SJSA1 (cell line): ENCODE data around the gene CNTRL. TPM values are rescaled to one million over a fixed set of nuclear protein-coding genes. Genes with fewer than 3 reads are reported as not detected.

ENCODE experiments used
- DNase-seq, 2 experiments: peaks; one replicate each; pipeline ENCODE4 v3.0.0-alpha.2; 2015 to 2020; ENCODE audit warnings: low spot score in 2 of 2, low read depth in 1 of 2
- H3K27ac ChIP-seq: fragments of 250-450 bp; sonication (Bioruptor Pico); 2 replicates; pipeline ENCODE4 v1.5.1; 2020; ENCODE audit warnings: mild to moderate bottlenecking, moderate library complexity
- H3K27me3 ChIP-seq: fragments of 250-450 bp; sonication (Bioruptor Pico); replicated peaks from 2 replicates; pipeline ENCODE4 v1.5.1; 2020; ENCODE audit warnings: mild to moderate bottlenecking, moderate library complexity
- H3K36me3 ChIP-seq: fragments of 250-450 bp; sonication (Bioruptor Pico); 2 replicates; pipeline ENCODE4 v1.5.1; 2020; ENCODE audit warnings: mild to moderate bottlenecking
- H3K4me1 ChIP-seq: fragments of 250-450 bp; sonication (Bioruptor Pico); replicated peaks from 2 replicates; pipeline ENCODE4 v1.6.1; 2021; ENCODE audit warnings: mild to moderate bottlenecking
- H3K4me3 ChIP-seq: fragments of 250-450 bp; sonication (Bioruptor Pico); 2 replicates; pipeline ENCODE4 v1.5.1; 2020; ENCODE audit warnings: mild to moderate bottlenecking
- H3K9me3 ChIP-seq: fragments of 250-450 bp; sonication (Bioruptor Pico); replicated peaks from 2 replicates; pipeline ENCODE4 v1.5.1; 2020; ENCODE audit warnings: mild to moderate bottlenecking
- total RNA-seq: library from RNA; depleted of rRNA; stranded (reverse); fragments of >200 nt; shearing (Covaris generic); gene quantifications from 2 replicates; pipeline ENCODE4 v1.2.3, GENCODE V29; 2014

CNTRL gene
- total RNA-seq, 1 experiment from 2014 or later = 17.2 TPM

DNA sequence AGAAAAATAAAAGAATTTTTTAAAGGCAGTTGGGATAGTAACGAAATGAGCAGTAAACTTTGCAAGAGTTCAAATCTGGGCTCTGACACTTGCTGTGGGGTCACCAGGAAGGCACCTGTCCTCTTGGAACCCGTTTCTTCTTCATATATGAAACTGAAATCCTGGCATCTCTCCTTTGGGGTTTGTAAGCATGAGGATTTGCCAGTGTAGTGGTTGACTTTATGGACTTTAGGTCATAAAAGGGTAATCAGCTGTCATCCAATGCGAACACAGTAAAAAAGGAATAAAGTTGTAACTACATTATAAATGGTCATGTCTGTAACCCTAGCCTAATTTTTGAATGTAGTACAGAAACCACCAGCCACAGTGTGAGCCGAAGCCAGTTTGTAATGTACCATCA is 125.6 kb downstream of the CNTRL start:
- no peak overlapping the region for H3K27ac ChIP-seq
- H3K4me3 ChIP-seq = peak overlapping the region; percentile 87
- H3K27me3 ChIP-seq = no peaks in the 10 kb centered on the region
- H3K36me3 ChIP-seq = peaks cover 7% of the 10 kb centered on the region
- H3K9me3 ChIP-seq = no peaks in the 10 kb centered on the region
- H3K4me1 ChIP-seq = peaks cover 19% of the 10 kb centered on the region
- DNase-seq = no peak

DNA sequence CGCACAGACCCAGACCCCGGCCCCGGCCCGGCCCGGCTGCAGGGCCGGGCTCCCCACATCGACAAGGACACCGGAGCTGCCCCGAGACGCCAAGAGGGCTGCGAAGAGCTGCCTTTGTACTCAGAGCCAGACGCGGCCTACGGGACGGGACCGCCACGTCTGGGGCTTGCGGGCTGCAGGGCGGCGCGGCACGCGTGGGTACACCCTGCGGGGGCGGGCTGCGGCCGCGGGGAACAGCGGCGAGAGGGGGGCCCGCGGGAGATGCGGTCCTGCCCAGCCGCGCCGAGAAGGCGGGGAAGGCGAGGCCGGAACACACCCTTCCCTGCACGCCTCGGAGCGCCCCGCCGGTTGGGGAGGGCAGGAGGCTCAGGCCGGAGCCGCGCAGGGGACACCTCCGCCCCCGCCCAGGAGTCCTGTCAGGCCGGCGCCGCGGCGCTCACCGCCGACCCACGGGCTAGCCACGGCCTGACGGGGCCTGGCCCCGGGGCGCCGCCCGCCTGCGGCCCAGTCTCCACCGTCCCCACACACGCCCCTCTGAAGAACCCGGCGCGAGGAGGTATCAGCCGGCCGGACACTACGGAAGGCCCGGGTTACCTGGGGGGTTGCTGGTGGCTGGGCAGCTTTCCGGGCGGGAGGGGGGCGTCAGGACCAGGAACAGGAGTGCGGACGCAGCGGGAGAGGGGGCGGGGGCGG is 126.4 kb downstream of the CNTRL start:
- DNase-seq = no peak
- H3K4me3 ChIP-seq = peak overlapping the region; percentile 87
- H3K4me1 ChIP-seq = peaks cover 27% of the 10 kb centered on the region
- no peaks in the 10 kb centered on the region for H3K9me3 ChIP-seq
- H3K27me3 ChIP-seq = no peaks in the 10 kb centered on the region
- H3K27ac ChIP-seq = peak overlapping the region; percentile 60
- H3K36me3 ChIP-seq = peaks cover 7% of the 10 kb centered on the region

DNA sequence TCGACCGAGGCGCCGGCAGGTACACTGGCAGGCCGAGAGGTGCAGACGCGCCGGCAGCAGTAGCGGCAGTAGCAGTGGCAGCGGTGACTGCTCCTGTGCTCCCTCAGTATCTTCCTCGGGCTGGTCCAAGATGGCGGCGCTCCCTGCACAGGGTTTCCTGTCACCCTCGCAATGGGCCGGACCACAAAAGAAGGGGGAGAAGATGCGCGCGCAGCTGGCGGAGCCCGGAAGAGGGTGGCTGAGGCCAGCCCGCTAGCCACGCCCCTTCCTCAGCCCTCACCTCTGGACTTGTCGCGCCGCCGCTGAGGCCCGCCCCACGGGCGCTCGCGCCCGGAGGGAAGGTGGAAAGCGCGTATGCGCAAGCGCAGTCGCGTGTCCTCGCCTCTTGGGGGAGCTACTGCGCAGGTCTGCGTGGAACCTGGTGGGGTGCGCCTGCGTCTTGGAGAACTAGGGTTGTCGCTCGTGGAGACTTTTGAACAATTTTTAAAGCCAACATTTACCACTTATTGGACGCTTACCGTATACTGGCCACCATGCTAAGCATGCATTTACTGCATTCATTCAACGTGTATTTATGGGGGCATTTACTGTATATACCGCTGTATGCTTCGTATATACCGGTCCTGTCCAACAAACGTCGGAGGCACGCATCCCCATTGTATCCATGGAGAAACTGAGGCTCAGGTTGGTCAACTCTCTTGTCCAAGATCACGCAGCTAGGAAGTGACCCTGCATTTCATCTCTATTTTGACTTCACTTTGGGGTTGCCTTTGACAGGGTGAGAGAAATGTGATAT is 127.2 kb downstream of the CNTRL start, which contains the start of gene RAB14:
Gene RAB14, minus strand, starts transcription at position 132 of the 796 bp plus-strand sequence. CDS start 8,457 bp downstream, outside the sequence.
- Histone ChIP-seq H3K4me1 (peaks cover 33% of the 10 kb centered on the region), H3K36me3 (peaks cover 7% of the 10 kb centered on the region), H3K9me3 (no peaks in the 10 kb centered on the region), H3K27ac (peak within 1 kb of the TSS; percentile 60), H3K27me3 (no peaks in the 10 kb centered on the region), H3K4me3 (peak within 1 kb of the TSS; percentile 87)
- DNase-seq = peak; percentile 98 to 99

DNA sequence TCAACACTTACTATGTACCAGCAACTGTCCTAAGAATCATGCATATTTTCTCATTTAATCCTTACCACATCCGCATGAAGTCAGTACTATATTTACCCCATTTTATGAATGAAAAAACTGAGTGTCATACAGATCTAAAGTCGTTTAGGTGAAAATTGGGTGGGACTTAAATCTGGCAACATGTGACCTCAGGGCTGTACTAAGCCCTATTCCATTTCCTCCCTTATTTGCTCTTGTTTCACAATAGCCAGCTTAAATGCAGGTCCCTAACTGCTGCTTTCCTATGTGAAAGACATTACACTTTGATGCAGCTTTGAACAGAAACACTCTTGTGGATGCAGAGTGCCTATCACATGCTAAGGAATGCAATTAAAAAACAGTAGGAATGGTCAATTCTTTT is 129.4 kb downstream of the CNTRL start:
- no peaks in the 10 kb centered on the region for H3K27me3 ChIP-seq

DNA sequence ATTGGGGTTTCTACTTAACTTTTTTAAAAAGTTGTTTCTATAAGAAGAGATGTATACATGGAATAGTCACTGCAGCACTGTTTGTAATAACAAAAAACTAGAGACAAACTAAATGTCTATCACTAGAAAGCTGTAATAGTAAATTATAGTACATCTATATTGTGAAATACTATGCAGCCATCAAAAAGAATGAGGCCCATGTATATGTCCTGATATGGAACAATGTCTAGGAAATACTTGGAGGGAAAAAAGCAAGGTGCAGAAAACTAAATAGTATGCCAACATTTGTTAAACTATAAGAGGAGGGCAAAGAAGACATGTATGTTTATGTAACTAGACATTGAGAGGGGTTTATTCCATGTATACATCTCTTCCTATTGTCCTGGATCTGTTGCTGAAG is 129.9 kb downstream of the CNTRL start:
- Histone ChIP-seq H3K4me3 (no peak overlapping the region), H3K27ac (no peak overlapping the region), H3K27me3 (no peaks in the 10 kb centered on the region), H3K9me3 (no peaks in the 10 kb centered on the region), H3K36me3 (peaks cover 7% of the 10 kb centered on the region), H3K4me1 (peaks cover 32% of the 10 kb centered on the region)
- no peak for DNase-seq

More for the DNA sequence above, 129.4 kb downstream of the CNTRL start:
- no peak for DNase-seq
- Histone ChIP-seq H3K4me1 (peaks cover 37% of the 10 kb centered on the region), H3K4me3 (no peak overlapping the region), H3K27ac (no peak overlapping the region), H3K36me3 (peaks cover 7% of the 10 kb centered on the region), H3K9me3 (no peaks in the 10 kb centered on the region)

DNA sequence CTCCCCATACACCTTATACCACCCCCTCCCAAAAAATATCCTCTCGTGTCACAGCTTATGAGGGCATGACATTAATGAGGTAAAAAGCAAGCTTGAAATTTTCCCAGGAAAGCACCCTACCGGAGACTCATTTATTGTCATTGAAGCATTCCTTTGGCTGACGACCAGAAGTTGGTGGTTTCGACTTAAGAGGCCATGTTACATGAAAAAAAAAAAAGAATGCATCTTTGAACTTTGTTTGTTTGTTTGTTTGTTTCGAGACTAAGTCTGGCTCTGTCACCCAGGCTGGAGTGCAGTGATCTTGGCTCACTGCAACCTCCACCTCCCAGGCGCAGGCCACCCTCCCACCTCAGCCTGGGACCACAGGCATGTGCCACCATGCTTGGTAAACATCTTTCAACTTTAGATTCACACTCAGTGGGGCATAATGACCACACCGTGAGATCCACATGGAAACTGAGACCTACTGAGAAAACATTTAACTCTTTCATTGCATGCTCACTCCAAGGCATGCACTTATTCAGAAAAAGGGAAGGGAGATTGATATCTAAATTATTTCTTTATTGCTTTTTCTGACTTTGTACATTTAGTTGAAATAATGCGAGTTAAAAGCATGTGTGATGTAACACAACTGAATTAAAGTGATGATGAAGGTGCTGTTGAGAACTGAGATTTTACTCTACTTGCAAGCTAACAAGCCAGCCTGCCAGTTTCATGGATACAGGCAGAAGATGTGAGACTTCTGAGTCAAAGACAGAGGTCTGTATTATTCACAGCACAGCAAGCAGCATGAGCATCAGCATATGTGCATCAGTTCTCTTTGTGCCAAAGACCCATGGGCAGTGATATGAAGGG is 132.0 kb downstream of the CNTRL start:
- Histone ChIP-seq H3K27ac (peak overlapping the region; percentile 38), H3K4me1 (peaks cover 41% of the 10 kb centered on the region), H3K9me3 (no peaks in the 10 kb centered on the region), H3K36me3 (no peaks in the 10 kb centered on the region), H3K27me3 (no peaks in the 10 kb centered on the region), H3K4me3 (no peak overlapping the region)
- DNase-seq = peak; percentile 89 to 92

DNA sequence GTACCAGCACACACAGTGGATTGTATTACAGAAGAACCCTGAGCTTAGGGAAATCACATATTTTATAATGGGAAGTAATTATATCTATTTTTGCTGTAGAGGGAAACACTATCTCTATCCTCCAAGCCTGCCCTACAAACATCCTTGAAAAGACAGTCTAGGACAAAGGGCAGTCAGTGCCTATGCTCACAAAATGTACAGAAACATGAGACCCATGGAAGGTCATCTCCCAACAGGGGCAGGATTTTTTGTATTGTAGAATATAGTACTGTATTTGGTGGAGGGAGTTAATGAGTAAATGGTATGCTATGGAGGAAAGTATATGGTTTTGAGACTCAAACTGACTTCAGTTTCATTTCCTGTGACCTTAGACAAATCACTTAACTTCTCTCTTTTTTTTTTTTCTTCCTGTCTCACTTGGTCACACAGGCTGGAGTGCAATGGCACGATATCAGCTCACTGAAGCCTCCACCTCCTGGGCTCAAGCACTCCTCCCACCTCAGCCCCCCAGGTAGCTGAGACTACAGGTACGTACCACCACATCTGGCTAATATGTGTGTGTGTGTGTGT is 132.7 kb downstream of the CNTRL start:
- Histone ChIP-seq H3K27me3 (no peaks in the 10 kb centered on the region), H3K36me3 (no peaks in the 10 kb centered on the region), H3K27ac (0 out of 2 replicates have a peak overlapping the region, but pooled peaks have one; percentile 0), H3K9me3 (no peaks in the 10 kb centered on the region), H3K4me3 (no peak overlapping the region), H3K4me1 (peaks cover 37% of the 10 kb centered on the region)
- DNase-seq = no peak

DNA sequence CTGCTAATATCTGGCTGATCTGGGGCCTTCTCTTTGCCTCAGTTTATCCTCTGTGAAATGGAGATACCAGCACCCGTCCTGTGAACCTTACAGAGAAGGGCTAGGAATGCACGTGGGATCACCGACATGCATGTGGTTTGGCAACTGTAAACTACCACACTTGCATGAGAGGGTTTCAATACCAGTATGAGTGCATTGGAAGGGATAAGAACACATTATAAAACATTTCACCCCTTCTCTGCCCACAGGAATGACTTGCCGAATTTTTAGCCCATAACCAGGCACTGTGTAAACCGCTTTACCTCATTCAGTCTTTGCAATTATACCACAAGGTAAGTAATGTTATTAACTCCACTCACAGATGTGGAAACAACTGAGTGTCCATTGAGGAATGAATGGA is 135.8 kb downstream of the CNTRL start:
- peaks cover 49% of the 10 kb centered on the region for H3K4me1 ChIP-seq
- H3K9me3 ChIP-seq = no peaks in the 10 kb centered on the region
- no peaks in the 10 kb centered on the region for H3K36me3 ChIP-seq
- DNase-seq = peak in 1 of 2 experiments; percentile 35
- H3K4me3 ChIP-seq = no peak overlapping the region
- no peaks in the 10 kb centered on the region for H3K27me3 ChIP-seq
- H3K27ac ChIP-seq = no peak overlapping the region; the same call in 1 of the 2 replicates

DNA sequence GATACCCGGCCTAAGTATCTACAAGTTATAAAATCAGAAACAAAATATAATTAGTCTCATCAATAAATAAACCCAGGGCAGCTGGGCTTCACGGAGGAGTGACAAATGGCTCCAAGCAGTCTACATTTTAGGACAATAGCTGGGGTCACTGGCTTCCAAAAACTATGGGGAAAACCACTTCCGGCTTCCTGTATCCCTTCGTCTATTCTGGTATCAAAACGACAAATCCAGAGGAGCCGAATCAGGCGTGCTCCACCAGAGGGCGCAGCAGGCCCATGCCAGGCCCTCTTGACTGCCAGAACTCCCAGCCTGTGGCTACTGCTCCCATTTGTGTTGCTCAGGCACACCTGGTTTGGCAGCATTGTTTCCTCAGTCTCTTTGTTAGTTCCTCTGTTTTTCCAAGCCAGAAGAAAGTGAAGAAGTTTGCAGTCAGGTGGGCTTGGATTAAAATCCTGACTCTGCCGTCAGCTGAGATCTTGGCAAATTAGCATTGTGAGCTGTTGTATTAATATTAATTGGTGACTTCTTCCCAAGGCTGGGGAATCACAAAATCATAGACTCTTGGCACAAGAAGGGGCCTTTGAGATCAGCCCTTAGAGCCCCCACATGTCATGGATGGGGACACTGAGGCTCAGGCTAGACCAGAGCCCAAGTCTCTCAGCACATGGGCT is 138.5 kb downstream of the CNTRL start:
- H3K9me3 ChIP-seq = no peaks in the 10 kb centered on the region
- DNase-seq = peak; percentile 87 to 88
- H3K4me3 ChIP-seq = no peak overlapping the region
- no peaks in the 10 kb centered on the region for H3K27me3 ChIP-seq
- peaks cover 32% of the 10 kb centered on the region for H3K4me1 ChIP-seq
- H3K36me3 ChIP-seq = no peaks in the 10 kb centered on the region
- peak overlapping the region; percentile 76 for H3K27ac ChIP-seq

DNA sequence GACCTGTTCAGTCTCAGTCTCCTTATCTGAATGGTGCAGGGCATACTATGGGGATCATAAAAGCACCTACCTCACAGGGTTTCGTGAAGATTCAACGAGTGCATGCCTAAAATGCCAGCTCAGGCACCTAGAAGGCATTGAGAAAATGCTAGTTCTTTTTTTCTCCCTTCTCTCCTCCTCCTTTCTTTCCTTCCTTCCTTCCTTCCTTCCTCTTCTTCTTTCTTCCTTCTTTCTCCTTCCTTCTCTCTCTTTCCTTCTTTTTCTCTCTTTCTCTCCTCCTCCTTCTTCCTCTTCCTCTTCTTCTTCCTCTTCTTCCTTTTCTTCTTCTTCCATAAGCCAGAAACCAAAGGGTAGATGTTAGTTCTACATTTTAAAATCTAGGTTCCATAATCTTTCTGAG is 139.2 kb downstream of the CNTRL start:
- H3K27ac ChIP-seq = no peak overlapping the region
- no peak overlapping the region for H3K4me3 ChIP-seq
- DNase-seq = no peak
- no peaks in the 10 kb centered on the region for H3K27me3 ChIP-seq
- peaks cover 32% of the 10 kb centered on the region for H3K4me1 ChIP-seq
- H3K36me3 ChIP-seq = no peaks in the 10 kb centered on the region
- H3K9me3 ChIP-seq = no peaks in the 10 kb centered on the region

DNA sequence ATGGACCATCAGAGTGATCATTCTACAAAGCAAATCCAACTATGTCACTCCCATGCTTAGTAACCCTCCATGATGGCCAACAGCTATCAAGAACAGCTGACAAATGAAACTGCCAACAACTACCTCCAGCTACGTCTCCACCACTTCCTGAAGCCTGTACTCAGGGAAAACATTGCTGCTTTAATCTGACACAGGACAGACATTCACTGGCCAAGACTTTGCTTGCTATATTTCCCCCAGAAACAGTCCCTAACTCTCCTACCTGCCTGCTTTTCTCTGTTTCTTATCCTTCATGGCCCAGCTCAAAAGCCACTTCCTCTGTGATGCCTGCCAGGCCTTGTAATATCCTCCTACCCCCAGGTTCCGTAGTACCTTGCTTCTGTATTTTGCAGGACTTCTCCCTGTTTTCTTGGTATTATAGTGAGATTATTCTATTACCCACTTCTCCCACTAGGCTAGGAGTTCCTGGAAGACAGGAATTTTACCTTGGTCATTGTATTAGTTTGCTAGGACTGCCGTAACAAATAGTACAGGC is 141.6 kb downstream of the CNTRL start:
- Histone ChIP-seq H3K4me1 (peaks cover 20% of the 10 kb centered on the region), H3K36me3 (no peaks in the 10 kb centered on the region), H3K4me3 (no peak overlapping the region), H3K9me3 (no peaks in the 10 kb centered on the region), H3K27me3 (no peaks in the 10 kb centered on the region), H3K27ac (no peak overlapping the region)
- no peak for DNase-seq

DNA sequence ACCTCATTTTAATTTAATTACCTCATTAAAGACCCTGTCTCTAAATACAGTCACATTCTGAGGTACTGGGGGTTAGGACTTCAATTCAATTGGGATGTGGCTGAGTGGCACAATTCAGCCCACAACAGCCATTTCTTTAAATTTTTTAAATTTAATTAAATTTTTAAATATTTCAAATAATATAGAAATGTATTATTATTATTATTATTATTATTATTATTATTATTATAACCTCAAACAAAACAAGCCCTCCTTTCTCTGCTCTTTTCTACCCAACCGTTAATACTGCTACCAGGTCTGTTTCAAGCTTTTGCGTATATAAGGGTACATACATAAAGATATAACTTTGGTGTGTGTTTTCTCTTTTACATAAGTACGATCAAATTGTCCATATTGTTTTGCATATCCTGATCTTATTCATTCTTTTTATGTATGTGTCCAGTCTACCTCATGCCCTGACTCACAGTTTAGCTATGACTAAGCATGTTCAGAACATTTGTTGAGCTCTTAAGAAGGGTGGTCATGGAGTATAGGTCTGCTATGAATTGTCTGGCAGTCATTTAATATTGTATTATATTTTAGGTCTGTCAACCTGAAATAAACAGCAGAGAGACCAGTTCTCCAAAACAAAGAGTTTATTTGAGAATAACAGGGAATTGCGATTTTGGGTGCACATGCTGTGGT is 143.0 kb downstream of the CNTRL start:
- no peaks in the 10 kb centered on the region for H3K9me3 ChIP-seq
- DNase-seq = no peak
- no peak overlapping the region for H3K27ac ChIP-seq
- H3K4me3 ChIP-seq = no peak overlapping the region
- peaks cover 16% of the 10 kb centered on the region for H3K4me1 ChIP-seq
- H3K36me3 ChIP-seq = no peaks in the 10 kb centered on the region
- no peaks in the 10 kb centered on the region for H3K27me3 ChIP-seq
